KMS-11 (cell line): ENCODE measurements around the gene HOXD9.

ENCODE experiments used
- H2AFZ ChIP-seq: fragments of 200-600 bp; sonication (generic); 2 replicates; pipeline ENCODE4 v1.6.1; 2016; ENCODE audit warnings: antibody characterized with exemption, mixed run types, low read depth
- H3K27ac ChIP-seq: fragments of 200-600 bp; sonication (generic); 2 replicates; pipeline ENCODE4 v1.6.1; 2016; ENCODE audit warnings: mild to moderate bottlenecking, mixed run types
- H3K27me3 ChIP-seq: fragments of 200-600 bp; sonication (generic); 2 replicates; pipeline ENCODE4 v1.6.1; 2017; ENCODE audit warnings: mild to moderate bottlenecking, low read depth, mixed run types, moderate library complexity; ENCODE audit not compliant: insufficient read depth
- H3K36me3 ChIP-seq: fragments of 200-600 bp; sonication (generic); 2 replicates; pipeline ENCODE4 v1.6.1; 2017; ENCODE audit warnings: mild to moderate bottlenecking, mixed run types; ENCODE audit not compliant: insufficient read depth
- H3K4me1 ChIP-seq: fragments of 200-600 bp; sonication (generic); 2 replicates; pipeline ENCODE4 v1.6.1; 2016; ENCODE audit warnings: mild to moderate bottlenecking, low read depth, mixed run types; ENCODE audit not compliant: poor library complexity, severe bottlenecking
- H3K4me2 ChIP-seq: fragments of 200-600 bp; sonication (generic); 2 replicates; pipeline ENCODE4 v1.7.0; 2016; ENCODE audit warnings: mild to moderate bottlenecking, mixed run types
- H3K4me3 ChIP-seq: fragments of 200-600 bp; sonication (generic); IDR thresholded peaks from 2 replicates; pipeline ENCODE4 v1.6.1; 2017; ENCODE audit warnings: low read depth, low read length, mixed read lengths; ENCODE audit not compliant: insufficient read depth
- H3K79me2 ChIP-seq: fragments of 200-600 bp; sonication (generic); 2 replicates; pipeline ENCODE4 v1.6.1; 2016; ENCODE audit warnings: low read depth, mixed run types; ENCODE audit not compliant: insufficient read depth
- H3K9ac ChIP-seq: fragments of 200-600 bp; sonication (generic); 2 replicates; pipeline ENCODE4 v1.6.1; 2016; ENCODE audit warnings: mild to moderate bottlenecking, mixed run types
- H4K20me1 ChIP-seq: fragments of 200-600 bp; sonication (generic); 2 replicates; pipeline ENCODE4 v1.6.1; 2016; ENCODE audit warnings: mild to moderate bottlenecking, mixed run types; ENCODE audit not compliant: insufficient read depth
- CTCF ChIP-seq: fragments of 200-600 bp; sonication (generic); conservative IDR thresholded peaks from 2 replicates; pipeline ENCODE4 v1.6.1; 2017; ENCODE audit warnings: low read depth, mild to moderate bottlenecking, antibody characterized with exemption, low read length, moderate library complexity, mixed read lengths

Gene HOXD9

GRCh38 chr2:176085120-176085788 is 37.3 kb upstream of the HOXD9 start:
- no peak for TF ChIP-seq CTCF
- H4K20me1 ChIP-seq, result no peaks in the 10 kb centered on the region
- no peaks in the 10 kb centered on the region for H3K27me3 ChIP-seq
- H3K27ac ChIP-seq, result no peak overlapping the region
- H2AFZ ChIP-seq, result no peak overlapping the region
- no peaks in the 10 kb centered on the region for H3K79me2 ChIP-seq
- no peak overlapping the region for H3K9ac ChIP-seq
- H3K4me3 ChIP-seq, result no peak overlapping the region
- H3K36me3 ChIP-seq, result no peaks in the 10 kb centered on the region
- H3K4me2 ChIP-seq, result no peak overlapping the region
- H3K4me1 ChIP-seq, result no peaks in the 10 kb centered on the region

- Histone ChIP-seq H3K4me1 (no peaks in the 10 kb centered on the region), H3K9ac (no peak overlapping the region), H4K20me1 (no peaks in the 10 kb centered on the region), H3K4me3 (no peak overlapping the region), H3K36me3 (no peaks in the 10 kb centered on the region), H3K27me3 (no peaks in the 10 kb centered on the region), H2AFZ (no peak overlapping the region), H3K4me2 (no peak overlapping the region; the same call in 1 of the 2 replicates), H3K27ac (no peak overlapping the region), H3K79me2 (no peaks in the 10 kb centered on the region)
- peak; percentile 47; the same call in 1 of the 2 replicates for TF ChIP-seq CTCF
Measured at GRCh38 chr2:176085861-176086771, 36.4 kb upstream of the HOXD9 start.

- no peak overlapping the region for H3K4me2 ChIP-seq
Measured at GRCh38 chr2:176087330-176088047, 35.0 kb upstream of the HOXD9 start.

More at GRCh38 chr2:176087330-176088047, 35.0 kb upstream of the HOXD9 start:
- no peak overlapping the region for H3K27ac ChIP-seq
- H3K4me1 ChIP-seq, result no peaks in the 10 kb centered on the region
- no peaks in the 10 kb centered on the region for H3K79me2 ChIP-seq
- H4K20me1 ChIP-seq, result no peaks in the 10 kb centered on the region
- no peaks in the 10 kb centered on the region for H3K36me3 ChIP-seq
- H3K9ac ChIP-seq, result no peak overlapping the region
- no peak for TF ChIP-seq CTCF
- no peak overlapping the region for H3K4me3 ChIP-seq
- peak overlapping the region; percentile 54 for H2AFZ ChIP-seq
- H3K27me3 ChIP-seq, result no peaks in the 10 kb centered on the region
